NCI-H2227 (cell line): Measurements from ENCODE around the gene GPRC5B.

ENCODE experiments used
- DNase-seq: peaks from one replicate; lab custom pipeline; 2025; ENCODE audit not compliant: unreplicated experiment; lab: John Stamatoyannopoulos, UW

GPRC5B gene

GRCh38 chr16:19817122-19817521 is 67.5 kb downstream of the GPRC5B start:
- no peak for DNase-seq

- no peak for DNase-seq
Measured at GRCh38 chr16:19815418-19815817, 69.2 kb downstream of the GPRC5B start.

- no peak for DNase-seq
Measured at GRCh38 chr16:19812986-19813385, 71.7 kb downstream of the GPRC5B start.

GRCh38 chr16:19810817-19811731 is 73.6 kb downstream of the GPRC5B start:
- DNase-seq, result no peak

GRCh38 chr16:19809693-19810092 is 75.0 kb downstream of the GPRC5B start:
- no peak for DNase-seq

GRCh38 chr16:19809121-19809635 is 75.5 kb downstream of the GPRC5B start:
- DNase-seq, result no peak

GRCh38 chr16:19808061-19808641 is 76.5 kb downstream of the GPRC5B start:
- DNase-seq, result no peak
